Upper lobe of right lung (tissue), 1 donor: Measurements from ENCODE around the gene TAOK1. TPM values are rescaled to one million over a fixed set of nuclear protein-coding genes. Genes with fewer than 3 reads are reported as not detected.

Experiments used
- ATAC-seq: fragments of 200-7000 bp; cut with Tn5 transposase; one replicate; pipeline ENCODE4 v1.9.1; 2020; ENCODE audit warnings: mild to moderate bottlenecking, moderate library complexity
- DNase-seq: peaks from one replicate; pipeline ENCODE4 v3.0.0-alpha.2; 2020
- H3K27ac ChIP-seq: fragments of 200-600 bp; one replicate; pipeline ENCODE4 v1.8.0; 2022
- H3K27me3 ChIP-seq: fragments of 200-600 bp; one replicate; pipeline ENCODE4 v1.8.0; 2022; ENCODE audit warnings: mild to moderate bottlenecking
- H3K36me3 ChIP-seq: fragments of 200-600 bp; one replicate; pipeline ENCODE4 v1.8.0; 2022
- H3K4me1 ChIP-seq: fragments of 200-600 bp; one replicate; pipeline ENCODE4 v1.8.0; 2022
- H3K4me3 ChIP-seq: fragments of 200-600 bp; one replicate; pipeline ENCODE4 v1.8.0; 2022; ENCODE audit warnings: mild to moderate bottlenecking
- H3K9me3 ChIP-seq: fragments of 200-600 bp; one replicate; pipeline ENCODE4 v1.8.0; 2022
- CTCF ChIP-seq: fragments of 200-600 bp; IDR thresholded peaks from one replicate; pipeline ENCODE4 v1.8.0; 2022; ENCODE audit warnings: antibody characterized with exemption
- intact Hi-C: fragments of 100-400 bp; cut with DNase I; formaldehyde crosslinking; loops from one replicate; pipeline ENCODE4 v1.11.0; 2022
- total RNA-seq: library from RNA; stranded (reverse); fragmentation: NEBNext Ultra II Directional; extraction: Animal tissue kit (Norgen Biotek cat#: 25700); gene quantifications from one replicate; pipeline ENCODE4 v1.2.1, GENCODE V29; 2021
- donor health status: DM: no; HTN: yes; CAD: no; lungs with severe emphysema.

Gene TAOK1
- total RNA-seq, 1 donor from 2014 or later: 60.2 TPM

DNA sequence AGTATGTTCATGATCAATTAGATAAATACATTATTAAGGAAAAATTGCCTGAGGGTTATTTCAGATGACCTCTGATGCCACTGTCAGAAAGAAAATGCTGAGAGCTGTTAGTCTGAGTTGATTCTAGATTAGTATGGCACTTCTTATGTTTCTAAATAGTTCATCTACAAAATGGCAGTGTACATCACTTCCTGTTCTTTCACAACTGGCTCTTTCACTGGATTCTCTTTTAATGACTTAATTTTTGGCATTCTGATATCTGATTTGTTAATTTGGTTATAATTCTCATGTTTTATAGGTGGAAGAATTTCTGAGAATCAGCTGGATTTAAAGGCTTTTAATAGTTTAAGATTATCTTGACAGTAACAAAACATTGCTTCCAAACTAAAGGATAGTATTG, 3.3 kb downstream of the TAOK1 start:
- Histone ChIP-seq H3K36me3 (peaks cover under 1% of the 10 kb centered on the region), H3K27me3 (no peaks in the 10 kb centered on the region), H3K4me3 (no peak overlapping the region), H3K9me3 (no peaks in the 10 kb centered on the region), H3K27ac (no peak overlapping the region), H3K4me1 (peaks cover 30% of the 10 kb centered on the region)
- ATAC-seq: no peak
- no peak for TF ChIP-seq CTCF
- no peak for DNase-seq
- intact Hi-C loops: no loop called here

DNA sequence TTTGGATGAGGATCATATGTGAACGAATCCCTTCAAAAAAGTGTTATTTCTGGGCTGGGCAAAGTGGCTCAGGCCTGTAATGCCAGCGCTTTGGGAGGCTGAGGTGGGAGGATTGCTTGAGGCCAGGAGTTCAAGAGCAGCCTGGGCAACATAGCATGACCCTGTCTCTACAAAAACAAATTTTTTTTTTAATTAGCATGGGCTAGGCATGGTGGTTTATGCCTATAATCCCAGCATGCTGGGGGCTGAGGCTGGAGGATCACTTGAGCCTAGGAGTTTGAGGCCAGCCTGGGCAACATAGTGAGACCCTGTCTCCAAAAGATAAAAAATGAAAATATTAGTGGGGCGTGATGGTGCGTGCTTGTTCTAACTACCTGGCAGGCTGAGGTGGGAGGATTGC, 4.6 kb downstream of the TAOK1 start:
- intact Hi-C loops: no loop called here
- DNase-seq (no peak), ATAC-seq (no peak)
- Histone ChIP-seq H3K9me3 (no peaks in the 10 kb centered on the region), H3K27me3 (no peaks in the 10 kb centered on the region), H3K4me3 (no peak overlapping the region), H3K36me3 (peaks cover 14% of the 10 kb centered on the region), H3K4me1 (peaks cover 30% of the 10 kb centered on the region), H3K27ac (no peak overlapping the region)
- no peak for TF ChIP-seq CTCF

DNA sequence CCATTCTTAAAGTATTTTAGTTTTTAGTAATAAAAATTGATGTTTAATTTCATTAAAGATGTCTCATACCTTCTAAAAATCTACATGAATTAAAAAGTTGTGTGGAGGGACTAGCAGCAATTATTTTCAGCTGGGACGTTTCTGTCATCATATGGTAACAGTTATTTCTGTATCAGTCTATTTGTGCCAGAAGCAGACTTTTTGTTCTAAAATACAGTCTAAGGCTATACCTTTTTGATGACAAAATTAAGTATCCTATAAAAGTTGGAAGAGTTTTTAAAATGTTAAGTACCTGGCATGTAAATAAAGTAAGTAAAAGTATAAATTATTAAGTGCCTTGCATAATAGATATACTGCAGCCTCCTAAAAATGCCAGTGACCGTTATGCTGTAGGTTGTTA, 5.9 kb downstream of the TAOK1 start:
- Histone ChIP-seq H3K4me1 (peaks cover 30% of the 10 kb centered on the region), H3K9me3 (no peaks in the 10 kb centered on the region), H3K27me3 (no peaks in the 10 kb centered on the region), H3K27ac (no peak overlapping the region), H3K36me3 (peaks cover 18% of the 10 kb centered on the region), H3K4me3 (no peak overlapping the region)
- no peak for TF ChIP-seq CTCF
- ATAC-seq (no peak), DNase-seq (no peak)
- intact Hi-C loops: no loop called here

GRCh38 chr17:29399634-29400033, 9.5 kb downstream of the TAOK1 start:
- DNase-seq (no peak), ATAC-seq (no peak)
- H3K27ac ChIP-seq: no peak overlapping the region
- peaks cover 3% of the 10 kb centered on the region for H3K4me1 ChIP-seq
- H3K27me3 ChIP-seq: no peaks in the 10 kb centered on the region
- TF ChIP-seq CTCF: no peak
- H3K4me3 ChIP-seq: no peak overlapping the region
- H3K9me3 ChIP-seq: no peaks in the 10 kb centered on the region
- intact Hi-C loops: no loop called here
- peaks cover 29% of the 10 kb centered on the region for H3K36me3 ChIP-seq

DNA sequence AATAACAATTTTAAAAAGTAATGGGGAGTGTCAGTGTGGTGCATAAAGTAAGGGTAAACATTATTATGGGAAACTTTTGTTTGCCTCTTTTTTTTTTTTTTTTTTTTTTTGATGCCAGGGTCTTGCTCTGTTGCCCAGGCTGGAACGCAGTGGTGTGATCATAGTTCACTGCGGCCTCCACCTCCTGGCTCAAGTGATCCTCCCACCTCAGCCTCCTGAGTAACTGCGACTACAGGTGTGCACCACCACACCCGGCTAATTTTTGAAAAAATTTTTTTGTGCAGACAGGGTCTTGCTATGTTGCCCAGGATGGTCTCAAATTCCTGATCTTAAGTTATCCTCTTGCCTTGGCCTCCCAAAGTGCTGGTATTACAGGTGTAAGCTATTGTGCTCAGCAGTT, 10.7 kb downstream of the TAOK1 start:
- DNase-seq (no peak), ATAC-seq (no peak)
- Histone ChIP-seq H3K27ac (no peak overlapping the region), H3K27me3 (no peaks in the 10 kb centered on the region), H3K4me1 (peaks cover 3% of the 10 kb centered on the region), H3K4me3 (no peak overlapping the region), H3K9me3 (no peaks in the 10 kb centered on the region), H3K36me3 (peaks cover 29% of the 10 kb centered on the region)
- TF ChIP-seq CTCF: no peak
- intact Hi-C loops: no loop called here

GRCh38 chr17:29401258-29401657, 11.1 kb downstream of the TAOK1 start:
- DNase-seq (no peak), ATAC-seq (peak; percentile 72)
- intact Hi-C loops: no loop called here
- Histone ChIP-seq H3K27me3 (no peaks in the 10 kb centered on the region), H3K4me3 (no peak overlapping the region), H3K9me3 (no peaks in the 10 kb centered on the region), H3K27ac (no peak overlapping the region), H3K36me3 (peaks cover 29% of the 10 kb centered on the region), H3K4me1 (peaks cover under 1% of the 10 kb centered on the region)
- no peak for TF ChIP-seq CTCF
